Esophagus mucosa (tissue), 1 donor: ENCODE results near the gene PRCP. TPM values are rescaled to one million over a fixed set of nuclear protein-coding genes. Genes with fewer than 3 reads are reported as not detected.
"Not testable (repeated sequence)": the region's sequence is repeated elsewhere in the genome, so short reads cannot be mapped to it uniquely, and the experiment has no call there.

Experiments
- ATAC-seq: fragments of 200-7000 bp; cut with Tn5 transposase; one replicate; pipeline ENCODE4 v1.9.1; 2020
- total RNA-seq: library from RNA; stranded (reverse); gene quantifications from one replicate; pipeline ENCODE4 v1.2.4, GENCODE V29; 2023
- donor health status: DM: yes; HTN: yes; CAD: no.

Gene PRCP
- 48.5 TPM for total RNA-seq

DNA sequence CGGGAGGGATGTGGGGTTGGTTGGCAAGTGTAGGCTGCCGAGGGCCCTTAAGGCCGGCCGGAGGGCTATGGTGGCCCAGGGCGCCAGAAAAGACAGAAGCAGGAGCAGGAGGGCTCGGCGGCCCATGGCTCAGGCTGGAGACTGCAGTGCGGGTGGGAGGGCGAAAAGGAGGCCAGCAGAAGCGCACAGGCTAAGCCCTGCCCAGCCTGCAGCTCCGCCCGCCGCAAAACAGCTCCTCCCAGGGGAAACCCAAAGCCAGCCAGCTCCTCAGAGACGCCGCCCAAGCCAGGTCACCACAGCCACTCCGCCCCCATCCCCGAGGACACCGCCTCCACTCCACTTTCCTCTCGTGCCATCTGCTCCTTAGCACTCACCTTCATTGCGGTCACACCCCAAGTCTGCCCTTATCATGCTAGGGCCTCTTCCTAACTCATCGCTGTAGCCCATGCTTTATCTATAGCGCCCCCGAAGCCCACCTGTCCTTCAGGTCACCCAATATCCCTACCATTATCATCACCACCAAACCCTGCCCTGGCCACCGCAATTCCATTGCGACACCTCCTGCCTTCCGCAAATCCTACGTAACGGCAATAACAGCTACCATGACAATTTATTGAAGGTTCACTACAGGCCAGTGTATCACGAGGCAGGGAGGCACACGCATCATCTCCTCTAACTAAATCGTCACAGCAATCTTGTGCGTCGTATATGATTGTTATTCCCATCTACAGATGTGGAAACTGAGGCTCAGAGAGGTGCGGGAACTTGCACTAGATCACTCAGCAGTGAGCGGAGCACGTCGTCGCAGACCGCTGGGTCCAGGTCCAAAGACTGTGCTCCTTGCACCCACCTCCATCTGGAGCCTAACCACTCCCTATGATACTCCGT is at the start of gene PRCP:
Gene PRCP (minus strand): TSS at position 154 of the 888 bp plus-strand sequence. CDS start 28 bp downstream, at position 126.
- peak; percentile 90 for ATAC-seq

GRCh38 chr11:82949352-82949751 is 49.1 kb upstream of the PRCP start:
- no peak for ATAC-seq

GRCh38 chr11:82945682-82946081 is 45.5 kb upstream of the PRCP start:
- ATAC-seq: no peak

DNA sequence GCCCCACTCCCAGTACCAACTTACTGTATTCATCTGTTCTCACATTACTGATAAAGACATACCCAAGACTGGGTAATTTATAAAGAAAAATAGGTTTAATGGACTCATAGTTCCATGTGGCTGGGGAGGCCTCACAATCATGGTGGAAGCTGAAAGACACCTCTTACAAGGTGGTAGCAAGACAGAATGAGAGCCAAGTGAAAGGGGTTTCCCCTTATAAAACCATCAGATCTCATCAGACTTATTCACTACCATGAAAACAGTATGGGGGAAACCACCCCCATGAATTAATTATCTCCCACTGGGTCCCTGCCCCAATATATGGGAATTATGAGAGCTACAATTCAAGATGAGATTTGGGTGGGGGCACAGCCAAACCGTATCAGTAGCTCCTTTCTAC is 44.8 kb upstream of the PRCP start:
- ATAC-seq: not testable (repeated sequence)

DNA sequence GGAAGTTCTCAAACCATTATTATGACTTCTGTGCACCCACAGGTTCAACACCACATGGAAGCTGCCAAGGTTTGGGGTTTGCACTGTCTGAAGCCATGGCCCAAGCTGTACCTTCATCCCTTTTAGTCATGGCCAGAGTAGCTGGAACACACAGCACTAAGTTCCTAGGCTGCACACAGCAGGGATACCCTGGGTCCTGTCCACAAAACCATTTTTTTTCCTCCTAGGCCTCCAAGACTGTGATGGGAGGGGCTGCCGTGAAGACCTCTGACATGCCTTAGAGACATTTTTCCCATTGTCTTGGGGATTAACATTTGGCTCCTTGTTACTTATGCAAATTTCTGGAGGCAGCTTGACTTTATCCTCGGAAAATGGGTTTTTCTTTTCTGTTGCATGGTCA is 44.0 kb upstream of the PRCP start:
- no peak for ATAC-seq

DNA sequence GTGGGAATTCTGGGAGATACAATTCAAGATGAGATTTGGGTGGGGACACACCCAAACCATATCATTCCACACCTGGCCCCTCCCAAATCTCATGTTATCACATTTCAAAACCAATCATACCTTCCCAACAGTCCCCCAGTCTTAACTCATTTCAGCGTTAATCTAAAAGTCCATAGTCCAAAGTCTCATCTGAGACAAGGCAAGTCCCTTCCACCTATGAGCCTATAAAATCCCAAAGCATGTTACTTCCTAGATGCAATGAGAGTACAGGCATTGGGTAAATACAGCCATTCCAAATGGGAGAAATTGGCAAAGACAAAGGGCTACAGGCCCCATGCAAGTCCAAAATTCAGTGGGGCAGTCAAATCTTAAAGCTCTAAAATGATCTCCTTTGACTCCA is 43.2 kb upstream of the PRCP start:
- not testable (repeated sequence) for ATAC-seq

GRCh38 chr11:82942376-82942775 is 42.1 kb upstream of the PRCP start:
- ATAC-seq: no peak

- ATAC-seq: no peak
These were observed 39.2 kb upstream of the PRCP start for GRCh38 chr11:82939456-82939855.

GRCh38 chr11:82937554-82937953 is 37.3 kb upstream of the PRCP start:
- ATAC-seq: no peak

GRCh38 chr11:82936261-82936660 is 36.0 kb upstream of the PRCP start:
- peak; percentile 59 for ATAC-seq

DNA sequence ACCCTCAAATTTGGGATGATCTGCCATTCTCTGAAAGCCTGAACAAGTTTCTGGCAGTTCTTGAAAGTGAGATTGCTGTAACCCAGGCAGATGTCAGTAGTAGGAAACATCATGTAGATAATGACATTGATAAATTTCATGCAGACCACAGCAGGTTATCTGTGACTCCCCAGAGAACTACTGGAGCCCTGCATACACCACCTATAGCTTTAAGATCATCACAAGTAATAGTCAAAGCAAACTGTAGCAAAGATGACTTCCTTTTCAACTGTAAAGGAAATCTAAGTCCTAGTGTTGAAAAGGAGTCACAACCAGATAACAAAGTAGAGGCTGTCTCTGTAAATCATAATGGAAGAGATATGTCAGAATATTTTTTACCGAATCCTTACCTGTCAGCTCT is 32.3 kb upstream of the PRCP start:
- no peak for ATAC-seq

GRCh38 chr11:82930734-82931133 is 30.5 kb upstream of the PRCP start:
- ATAC-seq: no peak

GRCh38 chr11:82930229-82930628 is 30.0 kb upstream of the PRCP start:
- no peak for ATAC-seq

DNA sequence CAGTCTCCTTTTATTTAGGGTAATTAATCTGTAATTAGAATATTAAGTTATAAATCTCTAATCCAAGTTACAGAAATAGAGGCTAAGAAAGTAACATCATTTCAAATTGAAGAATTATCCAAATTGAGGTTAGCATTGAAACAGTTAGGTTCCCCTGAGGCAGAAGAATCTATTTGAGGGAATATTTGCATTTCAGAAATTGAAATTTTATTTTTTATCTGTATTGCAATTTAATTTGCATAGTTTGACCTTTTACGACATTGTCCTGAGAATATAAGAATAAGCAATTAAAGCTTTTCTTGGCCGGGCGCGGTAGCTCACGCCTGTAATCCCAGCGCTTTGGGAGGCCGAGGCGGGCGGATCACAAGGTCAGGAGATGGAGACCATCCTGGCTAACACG is 28.9 kb upstream of the PRCP start:
- no peak for ATAC-seq

- peak; percentile 73 for ATAC-seq
These were observed 27.1 kb upstream of the PRCP start for GRCh38 chr11:82927264-82927880.

DNA sequence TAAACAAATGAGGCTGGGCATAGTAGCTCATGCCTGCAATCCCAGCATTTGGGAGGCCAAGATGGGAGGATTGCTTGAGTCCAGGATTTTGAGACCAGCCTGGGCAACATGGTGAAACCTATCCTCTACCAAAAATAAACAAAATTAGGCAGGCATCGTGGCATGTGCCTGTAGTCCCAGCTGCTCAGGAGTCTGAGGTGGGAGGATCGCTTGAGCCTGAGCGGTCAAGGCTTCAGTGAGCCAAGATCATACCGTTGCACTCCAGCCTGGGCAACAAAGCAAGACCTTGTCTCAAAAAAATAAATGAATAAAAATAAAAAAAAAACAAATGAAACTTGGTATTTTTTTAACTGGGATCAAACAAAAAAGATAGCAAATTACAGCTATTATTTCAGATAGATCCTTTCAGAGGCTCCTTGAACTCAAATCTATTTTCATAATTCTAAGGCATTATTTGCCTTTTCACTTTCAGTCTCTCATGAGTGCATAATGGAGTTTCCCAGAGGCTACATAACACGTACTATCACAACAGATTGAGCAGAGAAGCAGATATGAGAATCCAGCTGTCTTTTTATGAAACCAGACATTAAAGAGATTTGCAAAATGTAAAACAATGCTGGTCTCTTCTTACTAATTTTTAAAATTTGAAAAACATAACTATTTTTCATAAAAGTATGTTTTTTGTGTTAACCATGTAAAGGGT is 24.4 kb upstream of the PRCP start:
- ATAC-seq: no peak

DNA sequence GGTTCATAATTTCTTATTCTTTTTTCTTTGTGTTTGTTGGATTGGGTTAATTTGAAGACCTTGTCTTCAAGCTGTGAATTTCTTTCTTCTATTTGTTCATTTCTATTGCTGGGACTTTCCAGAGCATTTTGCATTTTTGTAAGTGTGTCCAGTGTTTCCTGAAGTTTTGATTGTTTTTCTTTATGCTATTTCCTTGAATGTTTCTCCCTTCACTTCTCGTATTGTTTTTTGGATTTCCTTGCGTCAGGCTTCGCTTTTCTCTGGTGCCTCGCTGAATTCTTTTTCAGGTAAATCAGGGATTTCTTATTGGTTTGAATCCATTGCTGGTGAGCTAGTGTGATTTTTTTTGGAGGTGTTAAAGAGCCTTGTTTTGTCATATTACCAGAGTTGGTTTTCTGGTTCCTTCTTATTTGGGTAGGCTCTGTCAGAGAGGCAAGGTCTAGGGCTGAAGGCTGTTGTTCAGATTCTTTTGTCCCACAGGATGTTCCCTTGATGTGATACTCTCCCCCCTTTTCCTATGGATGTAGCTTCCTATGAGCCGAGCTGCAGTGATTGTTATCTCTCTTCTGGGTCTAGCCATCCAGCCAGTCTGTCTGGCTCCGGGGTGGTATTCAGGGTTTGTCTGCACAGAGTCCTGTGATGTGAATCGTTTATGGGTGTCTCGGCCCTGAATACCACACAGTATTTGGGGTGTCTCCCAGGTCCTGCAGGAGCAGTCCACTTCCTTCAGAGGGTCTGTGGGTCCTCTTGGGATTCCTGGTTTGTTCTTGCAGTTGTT is 22.4 kb upstream of the PRCP start:
- not testable (repeated sequence) for ATAC-seq

GRCh38 chr11:82920227-82920626 is 20.0 kb upstream of the PRCP start:
- ATAC-seq: not testable (repeated sequence)

- ATAC-seq: not testable (repeated sequence)
These were observed 19.6 kb upstream of the PRCP start for GRCh38 chr11:82919786-82920185.

DNA sequence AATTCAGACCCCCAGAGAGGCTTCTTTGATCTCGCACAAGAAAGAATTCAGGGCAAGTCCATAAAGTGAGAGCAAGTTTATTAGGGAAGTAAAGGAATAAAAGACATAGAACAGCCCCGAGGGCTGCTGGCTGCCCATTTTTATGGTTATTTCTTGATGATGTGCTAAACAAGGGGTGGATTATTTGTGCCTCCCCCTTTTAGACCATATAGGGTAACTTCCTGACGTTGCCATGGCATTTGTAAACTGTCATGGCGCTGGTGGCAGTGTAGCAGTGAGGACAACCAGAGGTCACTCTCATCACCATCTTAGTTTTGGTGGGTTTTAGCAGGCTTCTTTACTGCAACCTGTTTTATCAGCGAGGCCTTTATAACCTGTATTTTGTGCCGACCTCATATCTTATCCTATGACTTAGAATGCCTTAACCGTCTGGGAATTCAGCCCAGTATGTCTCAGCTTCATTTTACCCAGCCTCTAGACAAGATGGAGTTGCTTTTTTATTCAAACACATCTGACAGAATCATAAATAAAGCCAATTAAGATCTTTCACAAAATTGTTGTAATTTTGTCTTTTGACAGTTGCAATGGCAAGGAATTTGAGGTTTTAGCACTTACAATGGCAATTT is 8.9 kb upstream of the PRCP start:
- no peak for ATAC-seq

DNA sequence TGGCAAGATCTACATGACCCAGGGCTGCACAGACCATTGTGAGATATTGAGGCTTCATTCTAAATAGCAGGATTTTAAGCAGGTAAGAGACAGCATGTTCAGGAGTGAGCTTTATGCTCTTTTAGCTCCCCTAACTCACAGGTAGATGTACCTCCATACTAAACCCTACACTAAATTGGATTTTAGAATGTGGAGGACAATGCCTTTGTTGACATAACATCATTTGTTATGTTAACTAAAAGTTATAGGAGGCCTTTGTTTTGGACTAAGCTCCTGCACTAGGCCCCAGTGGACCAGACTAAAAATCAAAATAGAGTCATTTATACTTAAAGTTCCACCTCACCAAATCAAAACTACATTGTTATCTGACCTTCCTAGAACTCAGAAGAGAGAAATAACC is 8.1 kb upstream of the PRCP start:
- ATAC-seq: no peak

GRCh38 chr11:82907371-82907770 is 7.1 kb upstream of the PRCP start:
- no peak for ATAC-seq
